ENCODE measurements around the gene RUNX2.
"Not testable (repeated sequence)": the region's sequence is repeated elsewhere in the genome, so short reads cannot be mapped to it uniquely, and the experiment has no call there.

Gene RUNX2

DNA sequence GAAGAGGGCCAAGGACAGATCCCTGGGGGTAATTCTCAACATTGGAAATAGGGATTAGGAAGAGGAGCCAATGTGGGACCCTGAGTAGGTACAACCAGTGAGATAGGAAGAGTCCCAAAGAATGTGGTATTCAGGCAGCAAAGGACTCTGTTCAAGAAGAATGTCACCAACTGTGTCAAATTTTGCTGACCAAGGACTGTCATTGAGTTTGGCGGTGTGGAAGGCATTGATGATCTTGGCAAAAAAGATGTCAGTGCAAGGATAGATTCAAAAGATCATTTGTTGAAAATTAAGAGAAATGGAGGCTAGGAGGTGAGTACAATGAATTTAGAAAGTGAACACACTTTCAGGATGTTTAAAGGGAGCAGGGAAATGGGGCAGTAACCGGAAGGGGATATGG is 132.0 kb downstream of the RUNX2 start:
- no peak for DNase-seq (ENCODE audit: low read depth)

DNA sequence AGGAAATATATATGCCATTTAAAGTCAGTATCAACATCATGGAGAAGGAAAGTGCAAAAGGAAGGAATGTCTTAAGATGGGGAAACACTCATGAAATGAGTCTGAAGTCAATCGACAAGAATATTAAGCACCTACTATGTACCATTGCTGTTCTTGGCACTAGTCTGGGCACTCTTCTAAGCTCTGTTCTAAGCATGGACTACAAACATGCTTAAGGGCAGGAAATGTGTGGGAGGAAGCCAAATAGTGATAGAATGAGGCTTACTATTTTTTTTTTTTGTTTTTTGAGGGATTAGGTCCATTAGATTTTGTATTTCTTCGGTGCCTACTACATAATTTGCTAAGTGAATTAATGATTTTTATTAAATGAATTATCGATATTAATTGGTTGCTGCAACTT is 133.4 kb downstream of the RUNX2 start:
- DNase-seq (ENCODE audit: low read depth): no peak

DNA sequence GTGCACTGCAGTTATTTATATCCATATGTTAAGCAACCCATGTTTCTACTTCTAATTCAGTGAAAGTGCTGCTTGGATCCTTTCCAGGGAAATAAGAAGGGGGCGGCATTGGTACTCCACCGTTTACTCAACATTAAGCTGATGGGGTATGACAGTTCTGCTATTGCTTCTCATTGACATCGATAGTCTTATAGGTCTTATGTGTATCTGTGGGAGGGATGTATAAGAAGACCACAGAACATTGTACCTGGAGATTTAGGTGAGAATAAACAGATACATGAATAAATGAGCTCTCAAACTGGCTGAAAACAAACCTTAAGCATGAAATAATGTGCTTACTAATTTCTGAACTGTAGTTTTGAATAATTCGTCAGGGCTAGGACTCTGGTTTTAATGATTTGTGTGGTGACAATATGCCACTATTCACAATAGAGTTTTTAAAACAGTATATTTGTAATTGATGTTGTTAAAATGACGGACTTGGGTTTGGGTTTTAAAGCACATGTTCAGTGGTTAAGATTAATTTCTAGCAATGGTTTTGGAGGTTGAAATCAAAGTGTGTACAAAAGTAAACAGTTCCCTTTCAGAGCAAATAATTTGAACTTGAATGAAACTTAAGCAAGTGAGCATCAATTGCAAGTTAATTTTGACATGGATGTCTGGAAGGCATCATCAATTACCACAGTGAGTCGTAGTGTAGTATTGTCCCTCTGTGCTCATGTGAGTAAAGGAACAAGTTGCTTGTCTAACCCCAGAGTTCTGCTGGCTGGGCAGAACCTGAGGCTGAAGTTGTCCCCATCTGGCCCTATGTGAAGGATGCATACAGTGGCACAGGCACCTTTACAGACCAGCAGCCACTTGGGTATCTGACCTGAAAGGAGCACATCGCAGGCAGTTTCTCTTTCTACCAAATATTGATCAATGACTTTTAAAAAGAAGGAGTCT is 134.3 kb downstream of the RUNX2 start:
- DNase-seq (ENCODE audit: low read depth): no peak

- no peak for DNase-seq (ENCODE audit: low read depth)
Measured at GRCh38 chr6:45464685-45465084, 136.6 kb downstream of the RUNX2 start.

DNA sequence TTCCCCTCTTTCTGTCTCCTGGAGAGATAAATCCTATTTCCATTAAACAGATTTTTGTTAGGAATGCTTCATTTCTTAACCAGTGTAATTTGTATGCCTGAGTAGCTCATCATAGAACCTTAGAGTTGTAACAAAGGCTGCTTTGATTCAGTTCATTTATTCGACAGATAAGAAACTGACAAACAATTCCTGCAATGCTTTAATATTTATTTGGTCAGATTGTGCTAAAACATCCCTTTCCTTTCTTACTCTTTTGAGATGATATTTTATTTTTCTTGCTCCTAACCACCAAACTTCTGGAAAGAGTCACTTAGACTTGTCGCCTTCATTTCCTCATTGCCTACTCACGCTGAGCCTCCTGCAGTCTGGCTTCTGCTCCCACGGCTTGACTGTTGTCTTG is 138.6 kb downstream of the RUNX2 start:
- no peak for DNase-seq (ENCODE audit: low read depth)

DNA sequence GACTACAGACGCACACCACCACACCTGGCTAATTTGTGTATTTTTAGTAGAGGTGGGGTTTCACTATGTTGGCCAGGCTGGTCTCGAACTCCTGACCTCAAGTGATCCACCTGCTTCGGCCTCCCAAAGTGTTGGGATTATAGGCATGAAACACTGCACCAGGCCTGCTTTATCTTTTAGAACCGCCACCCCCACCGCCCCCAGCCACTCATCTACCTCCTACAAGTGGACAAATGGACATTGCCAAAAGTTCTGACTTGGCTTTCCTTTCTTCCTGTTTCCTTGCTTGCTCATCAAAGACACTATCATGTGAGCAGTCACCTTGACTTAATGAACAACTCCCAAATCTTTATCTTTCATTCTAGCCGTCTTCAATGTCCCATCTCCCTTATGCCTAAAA is 139.3 kb downstream of the RUNX2 start:
- DNase-seq (ENCODE audit: low read depth): not testable (repeated sequence)

DNA sequence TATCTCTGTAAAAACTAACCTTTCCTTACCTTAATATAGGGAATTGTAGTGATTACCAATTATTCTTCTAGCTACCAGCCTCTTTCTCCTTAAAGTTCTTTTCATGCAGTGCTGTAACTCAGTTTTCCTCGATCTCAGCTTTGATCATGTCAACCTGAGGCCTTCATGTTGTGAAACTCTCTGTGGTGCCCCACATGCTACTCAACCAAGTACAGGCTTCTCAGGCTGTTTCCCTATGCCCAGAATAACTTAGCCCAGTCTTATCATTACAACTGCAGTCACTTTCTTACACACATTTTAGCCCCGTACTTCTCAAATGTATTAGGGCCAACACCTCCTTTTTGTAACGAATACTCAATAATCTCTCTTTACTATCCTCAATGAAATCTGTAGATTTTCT is 139.7 kb downstream of the RUNX2 start:
- no peak for DNase-seq (ENCODE audit: low read depth)

DNA sequence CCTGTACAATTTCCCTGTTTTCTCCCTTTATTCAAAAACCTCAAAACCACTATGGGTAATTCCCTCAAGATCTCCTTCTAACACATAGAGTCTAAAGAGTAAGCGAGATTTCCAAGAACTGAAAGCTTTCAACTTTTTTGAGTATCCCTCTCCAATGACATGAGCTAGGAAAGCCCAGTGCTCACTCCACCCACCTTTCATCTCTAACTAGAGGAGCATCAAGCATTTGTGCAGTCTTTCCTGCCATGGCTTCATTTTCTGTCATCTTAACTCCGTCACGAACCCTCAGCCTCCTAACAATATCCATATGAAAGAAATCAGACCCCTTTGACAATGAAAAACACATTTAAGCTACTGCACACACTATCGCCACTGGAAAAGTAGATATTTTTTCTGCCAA is 141.5 kb downstream of the RUNX2 start:
- DNase-seq (ENCODE audit: low read depth): no peak

DNA sequence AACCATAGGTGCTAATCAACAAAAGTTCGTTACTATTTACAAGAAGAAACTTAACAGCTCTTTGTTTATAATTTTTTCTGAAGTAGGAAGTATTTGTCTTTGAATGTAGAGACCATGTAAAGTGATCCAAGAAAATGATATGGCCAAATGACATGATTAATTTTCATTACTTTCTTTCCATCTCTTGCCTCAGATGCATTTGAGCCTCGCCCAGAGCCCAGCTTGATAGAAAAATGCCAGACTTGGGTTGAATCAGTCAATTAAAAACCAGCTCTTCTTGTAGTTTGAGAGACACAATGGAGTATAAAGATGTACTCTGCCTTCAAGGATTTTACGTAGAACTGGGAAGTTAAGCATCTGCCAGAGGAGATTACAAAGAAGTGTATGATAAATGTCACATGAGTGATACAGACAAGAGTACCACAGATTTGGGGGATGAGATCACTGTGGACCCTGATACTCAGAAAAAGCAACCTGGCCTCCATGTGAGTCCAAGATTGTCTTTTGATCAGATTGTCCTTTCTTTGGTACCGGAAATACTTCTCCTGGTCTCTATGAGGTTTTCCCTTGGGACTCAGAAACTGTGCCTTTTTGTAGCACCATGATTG is 142.1 kb downstream of the RUNX2 start:
- DNase-seq (ENCODE audit: low read depth): no peak

GRCh38 chr6:45472382-45472781 is 144.3 kb downstream of the RUNX2 start:
- DNase-seq (ENCODE audit: low read depth): no peak

DNA sequence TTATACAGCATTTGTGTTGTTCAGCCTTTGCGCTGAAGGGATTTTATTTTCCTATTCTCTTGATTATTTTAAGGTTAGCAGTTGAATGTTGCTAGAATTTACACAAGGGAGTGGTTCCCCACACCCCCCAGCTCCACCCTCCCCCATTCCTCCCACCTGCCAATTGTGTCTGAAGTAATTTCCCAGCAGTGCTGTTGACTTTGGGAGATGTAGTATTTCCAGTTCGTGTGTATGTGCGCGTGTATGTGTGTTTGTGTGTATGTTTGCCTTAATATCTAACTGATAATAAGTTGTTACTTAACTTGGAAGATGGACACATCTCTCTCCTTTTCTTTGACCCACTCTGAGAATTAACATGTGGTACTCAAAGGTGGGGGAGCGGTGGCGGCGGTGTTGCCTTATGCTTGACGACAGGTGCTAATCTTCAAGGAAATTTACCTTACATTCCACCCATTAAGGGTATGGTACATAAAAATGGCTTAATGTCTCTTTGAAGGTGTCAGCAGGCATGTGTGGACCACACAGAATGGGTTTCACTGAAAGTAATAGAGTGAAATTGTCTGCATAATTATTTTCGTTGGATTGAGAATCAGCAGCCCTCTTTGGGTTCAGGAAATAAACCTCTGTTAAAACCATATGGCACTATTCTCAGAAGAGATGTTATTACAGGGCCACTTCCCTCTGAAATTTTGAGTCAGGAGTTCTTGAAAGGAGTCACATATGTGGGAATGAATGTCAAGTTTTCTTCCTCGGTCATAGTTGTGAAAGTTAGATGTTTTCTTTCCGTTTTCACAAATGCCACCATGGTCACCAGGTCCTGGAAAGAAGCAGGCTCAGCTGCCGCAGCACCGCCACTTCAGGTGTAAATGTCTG is 145.2 kb downstream of the RUNX2 start:
- no peak for DNase-seq (ENCODE audit: low read depth)

- no peak for DNase-seq (ENCODE audit: low read depth)
Measured at GRCh38 chr6:45474376-45474775, 146.2 kb downstream of the RUNX2 start.

GRCh38 chr6:45476341-45476740 is 148.2 kb downstream of the RUNX2 start:
- DNase-seq (ENCODE audit: low read depth): no peak

DNA sequence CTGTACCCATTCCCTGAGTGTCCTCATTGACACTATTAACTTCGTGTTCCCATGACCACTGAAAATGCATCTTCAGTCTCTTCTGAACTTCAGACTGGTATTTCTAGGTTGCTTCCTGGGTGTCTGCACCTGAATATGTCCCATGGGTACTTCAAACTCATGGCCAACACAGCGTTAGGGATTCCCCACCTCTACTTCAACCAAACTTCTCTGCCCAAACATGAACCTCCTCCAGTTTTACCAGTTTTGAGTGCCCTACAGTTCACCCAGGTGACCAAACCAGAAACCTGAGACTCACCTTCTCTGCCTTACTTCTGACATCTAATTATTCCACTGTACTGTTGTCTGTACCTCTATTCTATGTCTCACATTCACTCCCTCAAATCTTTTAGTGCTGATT is 149.1 kb downstream of the RUNX2 start:
- DNase-seq (ENCODE audit: low read depth): no peak

GRCh38 chr6:45477790-45478189 is 149.7 kb downstream of the RUNX2 start:
- DNase-seq (ENCODE audit: low read depth): no peak

GRCh38 chr6:45478240-45478639 is 150.1 kb downstream of the RUNX2 start:
- no peak for DNase-seq (ENCODE audit: low read depth)

DNA sequence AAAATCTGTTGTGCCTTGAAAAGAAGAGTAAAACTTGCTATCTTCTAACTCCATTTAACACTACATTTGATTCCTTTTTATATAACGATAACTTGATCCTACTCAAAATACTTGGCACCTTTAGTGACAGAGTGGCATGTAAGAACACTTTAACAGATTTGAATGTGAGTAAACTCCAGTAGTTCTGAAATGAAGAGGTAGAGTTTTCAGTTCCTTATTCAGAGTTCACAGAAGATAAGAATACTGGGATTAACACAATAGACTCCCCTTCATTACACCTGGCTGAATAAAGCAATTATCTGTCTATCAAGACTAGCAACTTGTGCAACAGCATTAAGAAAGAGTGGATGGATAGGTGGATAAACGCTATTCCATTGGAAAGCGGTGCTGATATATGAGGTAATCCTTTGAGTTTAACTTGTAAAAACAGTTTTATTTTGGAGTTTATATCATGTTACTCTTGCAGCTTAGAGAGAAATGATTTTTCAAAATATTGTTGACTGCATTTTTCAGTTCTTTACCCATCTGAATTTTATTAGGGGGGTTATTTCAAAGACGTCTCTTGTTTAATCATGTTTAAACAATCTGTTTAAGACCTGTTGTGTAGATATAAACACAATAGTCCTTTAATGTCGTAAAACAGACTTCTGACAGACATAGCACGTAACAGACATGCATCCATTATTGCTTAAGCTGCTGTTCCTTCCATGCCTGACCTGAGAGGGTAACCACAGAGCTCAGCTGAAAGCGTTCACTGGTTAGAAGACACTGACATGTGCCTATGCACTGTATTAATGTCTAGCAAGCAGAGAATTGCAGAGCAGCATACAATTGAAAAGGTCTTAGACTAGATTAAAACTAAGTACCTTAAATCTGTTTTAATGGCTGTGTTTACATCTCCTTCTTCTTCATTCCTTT is 152.0 kb downstream of the RUNX2 start:
- DNase-seq (ENCODE audit: low read depth): no peak

DNA sequence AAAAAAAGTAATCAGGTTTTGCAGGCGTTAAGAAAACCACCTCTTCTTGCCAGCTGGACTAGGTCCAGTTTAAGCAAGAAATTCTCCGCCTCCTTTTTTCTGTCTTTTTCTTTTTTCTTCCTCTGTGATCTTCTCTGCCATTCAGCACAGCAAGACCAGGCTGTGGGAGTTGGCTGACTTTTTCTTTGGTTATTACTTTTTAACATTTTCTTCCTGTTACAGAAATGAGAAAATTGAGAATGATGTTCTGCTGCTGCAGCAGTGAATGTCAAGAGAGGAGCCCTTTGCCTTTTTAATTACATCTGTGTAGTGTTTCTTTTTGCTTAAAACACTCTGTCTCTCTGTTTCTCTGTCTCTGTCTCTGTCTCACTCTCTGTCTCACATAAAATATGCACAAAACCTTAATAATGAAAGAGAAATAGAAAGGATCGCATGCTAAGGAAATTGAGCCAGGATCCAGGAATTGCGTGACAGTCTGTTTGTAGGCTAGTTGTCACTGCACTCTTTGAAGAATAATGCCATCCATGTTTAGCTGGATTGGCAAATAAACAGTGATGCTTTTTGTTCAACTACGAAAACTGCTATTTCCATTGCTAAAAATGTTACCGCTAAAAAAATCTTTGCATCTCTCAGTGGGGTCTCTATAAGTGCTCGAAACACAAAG is 152.8 kb downstream of the RUNX2 start:
- DNase-seq (ENCODE audit: low read depth): no peak

GRCh38 chr6:45483021-45483420 is 154.9 kb downstream of the RUNX2 start:
- no peak for DNase-seq (ENCODE audit: low read depth)

GRCh38 chr6:45483501-45483900 is 155.4 kb downstream of the RUNX2 start:
- no peak for DNase-seq (ENCODE audit: low read depth)

DNA sequence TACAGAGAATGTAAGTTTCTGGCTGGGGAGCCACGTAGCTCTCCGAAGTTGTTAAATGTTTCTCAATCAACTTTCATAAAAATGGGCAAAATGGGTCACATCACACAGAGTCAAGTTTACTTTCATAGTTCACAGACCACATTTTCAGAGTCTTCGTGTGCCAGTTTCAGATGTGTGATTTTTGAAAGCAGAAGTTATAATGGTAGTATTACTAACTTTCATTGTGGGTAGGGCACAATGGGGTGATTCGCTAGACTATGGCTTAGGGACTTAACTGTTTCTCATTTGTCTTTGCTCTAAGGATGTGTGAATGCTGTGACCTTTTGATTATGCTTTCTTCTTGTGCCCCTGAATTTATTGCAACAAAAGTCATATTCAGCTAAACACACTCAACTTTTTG is 158.6 kb downstream of the RUNX2 start:
- DNase-seq (ENCODE audit: low read depth): no peak

All from activated T-cell treated with anti-CD3 and anti-CD28 coated beads for 1 hour (primary cell).